ENCODE data around the gene CHD5.

The CHD5 gene

DNA sequence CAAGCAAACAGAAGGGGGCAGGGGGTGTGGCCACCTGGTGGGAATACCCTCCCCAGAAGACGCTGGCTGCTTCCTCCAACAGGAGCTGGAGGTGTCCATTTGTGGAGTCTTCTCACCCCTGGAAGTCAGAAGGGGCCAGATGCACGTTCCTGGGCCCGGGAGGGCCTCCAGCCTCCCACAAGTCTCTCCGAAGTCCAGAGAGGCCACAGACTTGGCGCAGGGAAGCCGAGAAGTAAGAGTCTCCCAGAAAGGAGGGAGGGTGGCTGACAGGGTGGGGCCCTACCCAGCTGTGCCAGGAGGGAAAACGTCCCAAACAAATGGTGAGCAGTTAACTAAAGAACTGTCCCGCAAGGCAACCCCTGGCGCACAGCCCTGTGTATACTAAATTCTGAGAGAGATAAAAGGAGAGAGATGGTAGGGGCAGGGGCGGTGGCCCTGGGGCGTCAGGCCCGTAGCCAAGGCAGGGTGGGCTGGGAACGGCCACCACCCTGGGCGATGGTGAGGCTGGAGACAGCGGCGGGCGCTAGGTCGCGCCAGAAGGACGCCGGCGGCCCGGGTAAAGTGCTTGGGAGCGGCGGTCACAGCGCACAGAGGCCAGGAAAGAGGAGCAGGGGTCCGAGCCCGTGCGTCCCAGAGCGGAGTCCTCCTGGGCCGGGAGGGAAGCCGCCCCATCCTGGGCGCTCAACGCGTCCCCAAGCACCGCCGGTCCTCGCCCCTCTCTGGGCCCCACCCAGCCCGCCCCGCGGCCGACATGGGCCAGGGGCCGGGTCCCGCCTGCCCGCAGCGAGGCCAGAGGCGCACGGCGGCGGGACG is 1.2 kb downstream of the CHD5 start:
- Mint-ChIP-seq H3K27ac (no peak overlapping the region), H3K36me3 (ENCODE audit: low read depth) (peaks cover 8% of the 10 kb centered on the region), H3K9me3 (no peaks in the 10 kb centered on the region), H3K27me3 (ENCODE audit: low read depth) (peaks cover 35% of the 10 kb centered on the region), H3K4me1 (peaks cover 28% of the 10 kb centered on the region), H3K4me3 (peak overlapping the region; percentile 57 to 75 (median 65))
- TF ChIP-seq, protein P1, sequence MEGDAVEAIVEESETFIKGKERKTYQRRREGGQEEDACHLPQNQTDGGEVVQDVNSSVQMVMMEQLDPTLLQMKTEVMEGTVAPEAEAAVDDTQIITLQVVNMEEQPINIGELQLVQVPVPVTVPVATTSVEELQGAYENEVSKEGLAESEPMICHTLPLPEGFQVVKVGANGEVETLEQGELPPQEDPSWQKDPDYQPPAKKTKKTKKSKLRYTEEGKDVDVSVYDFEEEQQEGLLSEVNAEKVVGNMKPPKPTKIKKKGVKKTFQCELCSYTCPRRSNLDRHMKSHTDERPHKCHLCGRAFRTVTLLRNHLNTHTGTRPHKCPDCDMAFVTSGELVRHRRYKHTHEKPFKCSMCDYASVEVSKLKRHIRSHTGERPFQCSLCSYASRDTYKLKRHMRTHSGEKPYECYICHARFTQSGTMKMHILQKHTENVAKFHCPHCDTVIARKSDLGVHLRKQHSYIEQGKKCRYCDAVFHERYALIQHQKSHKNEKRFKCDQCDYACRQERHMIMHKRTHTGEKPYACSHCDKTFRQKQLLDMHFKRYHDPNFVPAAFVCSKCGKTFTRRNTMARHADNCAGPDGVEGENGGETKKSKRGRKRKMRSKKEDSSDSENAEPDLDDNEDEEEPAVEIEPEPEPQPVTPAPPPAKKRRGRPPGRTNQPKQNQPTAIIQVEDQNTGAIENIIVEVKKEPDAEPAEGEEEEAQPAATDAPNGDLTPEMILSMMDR (IDR thresholded peaks at IDR 0.05; ENCODE audit: unreplicated experiment in 3 of 3) = no peak

DNA sequence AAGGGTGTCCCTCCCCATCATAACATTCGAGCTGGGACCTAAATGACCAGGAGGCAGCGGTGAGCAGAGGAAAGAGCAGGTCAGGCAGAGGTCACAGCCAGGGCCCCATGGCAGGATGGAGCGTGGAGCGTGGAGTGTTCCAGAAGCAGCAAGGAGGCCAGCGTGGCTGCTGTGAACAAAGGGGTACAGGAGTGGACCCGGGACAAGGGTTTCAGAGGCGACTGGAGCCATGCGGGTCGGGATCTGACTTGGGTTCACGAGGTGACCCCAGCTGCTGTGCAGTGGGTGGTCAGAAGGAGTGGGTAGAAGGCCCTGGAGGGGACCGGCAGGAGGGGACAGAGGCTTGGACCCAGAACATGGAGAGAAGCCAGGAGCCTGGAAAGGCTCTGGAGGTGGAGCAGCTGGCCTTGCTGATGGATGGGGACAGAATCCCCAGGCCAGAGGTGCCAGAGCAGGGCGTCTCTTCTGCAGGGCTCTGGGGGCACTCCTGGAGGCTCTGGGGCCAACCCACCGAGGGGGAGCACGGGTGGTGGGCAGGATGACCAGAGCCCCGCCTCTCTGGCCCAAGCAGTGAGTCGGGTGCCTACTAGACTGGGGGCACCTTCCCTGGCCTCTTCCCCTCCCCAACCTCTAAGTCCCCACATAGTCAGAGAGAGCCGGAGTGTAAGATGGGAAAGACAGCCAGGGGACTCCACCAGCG is 2.3 kb downstream of the CHD5 start:
- Mint-ChIP-seq H3K27me3 (ENCODE audit: low read depth) (peaks cover 24% of the 10 kb centered on the region), H3K27ac (no peak overlapping the region), H3K4me1 (peaks cover 26% of the 10 kb centered on the region), H3K4me3 (peak overlapping the region; percentile 8 to 27 (median 9)), H3K9me3 (no peaks in the 10 kb centered on the region), H3K36me3 (ENCODE audit: low read depth) (peaks cover under 1% of the 10 kb centered on the region)
- TF ChIP-seq, protein P1 (IDR thresholded peaks at IDR 0.05; ENCODE audit: unreplicated experiment in 3 of 3) = no peak

DNA sequence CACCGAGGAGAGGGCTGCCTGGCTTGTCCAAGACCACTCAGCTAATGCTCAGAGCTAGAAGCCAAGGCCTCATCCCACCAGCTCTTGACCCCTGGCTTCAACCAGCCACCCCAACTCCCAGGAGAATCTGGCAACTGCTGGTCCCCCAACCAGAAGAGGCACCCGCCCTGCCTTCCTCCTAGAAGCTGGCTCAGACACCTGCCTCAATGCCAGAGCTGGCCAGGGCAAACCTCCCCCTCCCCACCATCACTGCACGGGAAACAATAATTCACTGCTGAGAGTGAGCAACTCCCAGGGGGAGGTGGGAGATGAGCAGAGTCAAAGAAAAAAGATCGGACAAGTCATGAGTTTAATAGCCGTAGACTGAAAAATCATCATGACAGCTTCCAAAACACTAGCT is 3.3 kb downstream of the CHD5 start:
- Mint-ChIP-seq H3K27ac (no peak overlapping the region), H3K9me3 (no peaks in the 10 kb centered on the region), H3K4me3 (no peak overlapping the region), H3K27me3 (ENCODE audit: low read depth) (peaks cover 21% of the 10 kb centered on the region), H3K36me3 (ENCODE audit: low read depth) (no peaks in the 10 kb centered on the region), H3K4me1 (peaks cover 22% of the 10 kb centered on the region)
- TF ChIP-seq, protein P1 (IDR thresholded peaks at IDR 0.05; ENCODE audit: unreplicated experiment in 3 of 3) = no peak

DNA sequence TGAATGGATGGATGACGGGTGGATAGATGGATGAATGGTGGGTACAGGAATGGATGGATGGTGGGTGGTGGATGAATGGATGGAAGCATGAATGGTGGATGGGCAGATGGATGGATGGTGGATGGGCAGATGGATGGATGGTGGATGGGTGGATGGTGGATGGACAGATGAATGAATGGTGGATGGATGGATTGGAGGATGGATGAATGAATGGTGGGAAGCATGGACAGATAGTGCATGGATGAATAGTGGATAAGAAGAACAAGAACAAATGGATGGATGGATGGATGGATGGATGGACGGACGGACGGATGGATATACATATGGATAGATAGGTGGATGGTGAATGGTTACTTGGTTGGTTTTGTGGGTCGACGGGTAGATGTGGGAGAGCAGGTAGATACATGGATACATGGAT is 4.7 kb downstream of the CHD5 start:
- Mint-ChIP-seq H3K4me1 (peaks cover 10% of the 10 kb centered on the region), H3K27me3 (ENCODE audit: low read depth) (peaks cover 15% of the 10 kb centered on the region), H3K27ac (no peak overlapping the region), H3K4me3 (no peak overlapping the region), H3K36me3 (ENCODE audit: low read depth) (no peaks in the 10 kb centered on the region), H3K9me3 (no peaks in the 10 kb centered on the region)
- TF ChIP-seq, protein P1 (IDR thresholded peaks at IDR 0.05; ENCODE audit: unreplicated experiment in 3 of 3) = no peak

DNA sequence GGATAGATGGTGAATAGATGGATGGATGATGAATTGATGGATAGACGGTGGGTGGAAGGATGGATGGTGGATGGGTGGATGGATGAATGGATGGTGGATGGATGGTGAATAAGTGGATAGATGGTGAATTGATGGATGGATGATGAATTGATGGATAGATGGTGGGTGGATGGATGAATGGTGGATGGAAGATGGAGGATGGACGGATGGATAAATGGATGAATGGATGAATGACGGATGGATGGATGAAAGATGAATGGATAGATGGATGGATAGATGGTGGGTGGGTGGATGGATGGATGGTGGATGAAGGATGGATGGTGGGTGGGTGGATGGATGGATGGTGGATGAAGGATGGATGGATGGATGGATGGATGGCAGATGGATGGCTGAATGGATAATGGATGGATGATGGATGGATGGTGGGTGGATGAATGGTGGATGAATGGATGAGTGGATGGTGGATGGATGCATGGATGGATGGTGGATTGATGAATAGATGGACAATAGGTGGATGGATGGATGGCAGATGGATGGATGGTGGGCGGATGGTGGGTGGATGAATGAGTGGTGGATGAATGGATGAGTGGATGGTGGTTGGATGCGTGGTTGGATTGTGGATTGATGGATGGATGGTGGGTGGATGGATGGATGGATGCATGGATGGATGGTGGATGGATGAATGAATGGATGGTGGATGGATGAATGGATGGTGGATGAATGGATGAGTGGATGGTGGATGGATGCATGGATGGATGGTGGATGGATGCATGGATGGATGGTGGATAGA is 5.3 kb downstream of the CHD5 start:
- H3K4me1 Mint-ChIP-seq = peaks cover 10% of the 10 kb centered on the region
- H3K36me3 Mint-ChIP-seq (ENCODE audit: low read depth) = no peaks in the 10 kb centered on the region
- H3K27me3 Mint-ChIP-seq (ENCODE audit: low read depth) = peaks cover 15% of the 10 kb centered on the region
- H3K4me3 Mint-ChIP-seq = no peak overlapping the region
- no peaks in the 10 kb centered on the region for H3K9me3 Mint-ChIP-seq
- TF ChIP-seq, protein P1 (IDR thresholded peaks at IDR 0.05; ENCODE audit: unreplicated experiment in 3 of 3) = no peak
- H3K27ac Mint-ChIP-seq = no peak overlapping the region

Data from nephron (organoid).